A549 (cell line): ENCODE data around the gene EPHB1.

Experiments
- CHD2 ChIP-seq: fragments of 150-350 bp; IDR thresholded peaks from 2 replicates; pipeline ENCODE4 v1.6.1; 2014; ENCODE audit warnings: low read length; ENCODE audit not compliant: partially characterized antibody
- JUN ChIP-seq, 2 experiments: fragments of >200 bp; sonication (Bioruptor Twin); formaldehyde crosslinking; IDR thresholded peaks; 2 replicates in 1 of 2; 3 replicates in 1 of 2; pipeline ENCODE4 v1.6.1; 2016 to 2017
- NR3C1 ChIP-seq: fragments of >200 bp; sonication (Bioruptor Twin); formaldehyde crosslinking; IDR thresholded peaks from 3 replicates; pipeline ENCODE4 v1.6.1; 2017
- POLR2A ChIP-seq: IDR thresholded peaks from 2 replicates; pipeline ENCODE4 v1.6.1; 2012; ENCODE audit warnings: mild to moderate bottlenecking, low read length
- TF ChIP-seq, protein P1 (sequence below): fragments of >200 bp; sonication (Bioruptor Twin); formaldehyde crosslinking; IDR thresholded peaks from 3 replicates; pipeline ENCODE4 v1.5.1; 2016

DNA sequence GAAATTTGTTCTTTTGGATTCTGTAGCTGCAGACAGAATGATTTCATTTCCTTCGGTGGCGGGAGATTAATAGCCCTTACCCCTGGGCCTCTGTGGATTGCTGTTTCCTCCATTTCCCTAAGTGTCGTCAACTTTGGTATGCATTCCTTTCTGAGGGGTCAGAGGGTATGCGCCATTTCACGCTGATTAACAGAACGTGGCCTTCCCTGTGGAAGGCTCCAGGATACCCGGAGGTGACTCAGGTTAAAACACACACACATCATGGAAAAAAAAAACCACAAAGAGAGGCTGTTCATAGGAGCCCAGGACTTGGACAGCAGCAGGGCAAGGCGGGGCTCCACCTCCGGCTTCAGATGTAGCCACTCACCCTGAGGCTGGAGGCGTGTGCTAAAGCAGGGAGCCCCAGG is 51.9 kb downstream of the EPHB1 start:
- TF ChIP-seq, protein P1, sequence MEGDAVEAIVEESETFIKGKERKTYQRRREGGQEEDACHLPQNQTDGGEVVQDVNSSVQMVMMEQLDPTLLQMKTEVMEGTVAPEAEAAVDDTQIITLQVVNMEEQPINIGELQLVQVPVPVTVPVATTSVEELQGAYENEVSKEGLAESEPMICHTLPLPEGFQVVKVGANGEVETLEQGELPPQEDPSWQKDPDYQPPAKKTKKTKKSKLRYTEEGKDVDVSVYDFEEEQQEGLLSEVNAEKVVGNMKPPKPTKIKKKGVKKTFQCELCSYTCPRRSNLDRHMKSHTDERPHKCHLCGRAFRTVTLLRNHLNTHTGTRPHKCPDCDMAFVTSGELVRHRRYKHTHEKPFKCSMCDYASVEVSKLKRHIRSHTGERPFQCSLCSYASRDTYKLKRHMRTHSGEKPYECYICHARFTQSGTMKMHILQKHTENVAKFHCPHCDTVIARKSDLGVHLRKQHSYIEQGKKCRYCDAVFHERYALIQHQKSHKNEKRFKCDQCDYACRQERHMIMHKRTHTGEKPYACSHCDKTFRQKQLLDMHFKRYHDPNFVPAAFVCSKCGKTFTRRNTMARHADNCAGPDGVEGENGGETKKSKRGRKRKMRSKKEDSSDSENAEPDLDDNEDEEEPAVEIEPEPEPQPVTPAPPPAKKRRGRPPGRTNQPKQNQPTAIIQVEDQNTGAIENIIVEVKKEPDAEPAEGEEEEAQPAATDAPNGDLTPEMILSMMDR: no peak
- TF ChIP-seq POLR2A (no peak), CHD2 (no peak), JUN (IDR thresholded peaks at IDR 0.05) (no peak), NR3C1 (no peak)
